GM18909 (cell line): Measurements from ENCODE around the gene HTR6.

ENCODE experiments used
- ATAC-seq: cut with Tn5 transposase; IDR thresholded peaks from one replicate; pipeline ENCODE4 v1.9.1; 2021; ENCODE audit warnings: mild to moderate bottlenecking; ENCODE audit not compliant: unreplicated experiment, poor library complexity

The HTR6 gene

GRCh38 chr1:19655718-19656080, 9.0 kb upstream of the HTR6 start:
- ATAC-seq: no peak

DNA sequence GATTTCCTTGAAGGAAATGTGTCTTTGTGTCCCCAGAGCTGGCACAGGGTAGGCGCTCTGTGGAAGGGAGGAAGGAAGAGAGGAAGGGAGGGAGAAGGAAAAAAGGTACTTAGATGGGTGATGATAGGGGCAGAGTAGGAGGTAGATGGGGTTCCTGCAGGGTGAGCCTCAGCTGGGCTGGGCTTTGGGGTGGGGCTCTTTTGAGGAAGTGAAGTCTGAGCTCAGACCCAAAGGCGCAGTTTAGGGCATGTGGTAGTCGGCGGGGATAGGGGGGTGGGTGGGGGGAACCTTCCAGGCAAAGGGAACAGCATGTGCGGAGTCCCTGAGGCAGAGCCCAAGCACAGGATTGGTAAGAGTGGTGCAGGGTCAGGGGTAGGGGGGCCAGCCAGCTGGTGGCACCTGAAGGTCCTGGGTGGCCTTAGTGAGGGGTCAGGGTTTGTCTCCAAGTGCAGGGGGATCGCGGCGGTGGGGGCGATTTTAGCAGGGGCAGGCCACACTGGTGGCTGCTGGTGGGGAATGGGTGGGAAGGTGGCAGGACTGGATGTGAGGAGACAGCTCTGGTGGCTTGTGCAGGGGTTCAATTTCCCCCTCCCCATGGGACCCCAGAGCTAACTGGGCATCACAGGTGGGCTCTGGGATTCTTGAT, 8.4 kb upstream of the HTR6 start:
- no peak for ATAC-seq

DNA sequence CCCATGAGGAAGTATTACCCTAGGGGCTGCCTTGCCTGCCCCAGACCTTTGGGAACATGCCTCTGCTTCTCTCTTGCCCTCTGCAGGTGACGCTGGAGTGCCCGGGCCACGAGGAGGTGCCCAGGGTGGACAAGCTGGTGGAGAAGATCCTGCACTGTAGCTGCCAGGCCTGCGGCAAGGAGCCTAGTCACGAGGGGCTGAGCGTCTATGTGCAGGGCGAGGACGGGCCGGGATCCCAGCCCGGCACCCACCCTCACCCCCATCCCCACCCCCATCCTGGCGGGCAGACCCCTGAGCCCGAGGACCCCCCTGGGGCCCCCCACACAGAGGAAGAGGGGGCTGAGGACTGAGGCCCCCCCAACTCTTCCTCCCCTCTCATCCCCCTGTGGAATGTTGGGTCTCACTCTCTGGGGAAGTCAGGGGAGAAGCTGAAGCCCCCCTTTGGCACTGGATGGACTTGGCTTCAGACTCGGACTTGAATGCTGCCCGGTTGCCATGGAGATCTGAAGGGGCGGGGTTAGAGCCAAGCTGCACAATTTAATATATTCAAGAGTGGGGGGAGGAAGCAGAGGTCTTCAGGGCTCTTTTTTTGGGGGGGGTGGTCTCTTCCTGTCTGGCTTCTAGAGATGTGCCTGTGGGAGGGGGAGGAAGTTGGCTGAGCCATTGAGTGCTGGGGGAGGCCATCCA, 7.8 kb upstream of the HTR6 start:
- ATAC-seq: no peak

DNA sequence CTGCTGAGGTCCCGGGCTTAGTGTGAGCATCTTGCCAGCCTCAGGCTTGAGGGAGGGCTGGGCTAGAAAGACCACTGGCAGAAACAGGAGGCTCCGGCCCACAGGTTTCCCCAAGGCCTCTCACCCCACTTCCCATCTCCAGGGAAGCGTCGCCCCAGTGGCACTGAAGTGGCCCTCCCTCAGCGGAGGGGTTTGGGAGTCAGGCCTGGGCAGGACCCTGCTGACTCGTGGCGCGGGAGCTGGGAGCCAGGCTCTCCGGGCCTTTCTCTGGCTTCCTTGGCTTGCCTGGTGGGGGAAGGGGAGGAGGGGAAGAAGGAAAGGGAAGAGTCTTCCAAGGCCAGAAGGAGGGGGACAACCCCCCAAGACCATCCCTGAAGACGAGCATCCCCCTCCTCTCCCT, 7.2 kb upstream of the HTR6 start:
- no peak for ATAC-seq

DNA sequence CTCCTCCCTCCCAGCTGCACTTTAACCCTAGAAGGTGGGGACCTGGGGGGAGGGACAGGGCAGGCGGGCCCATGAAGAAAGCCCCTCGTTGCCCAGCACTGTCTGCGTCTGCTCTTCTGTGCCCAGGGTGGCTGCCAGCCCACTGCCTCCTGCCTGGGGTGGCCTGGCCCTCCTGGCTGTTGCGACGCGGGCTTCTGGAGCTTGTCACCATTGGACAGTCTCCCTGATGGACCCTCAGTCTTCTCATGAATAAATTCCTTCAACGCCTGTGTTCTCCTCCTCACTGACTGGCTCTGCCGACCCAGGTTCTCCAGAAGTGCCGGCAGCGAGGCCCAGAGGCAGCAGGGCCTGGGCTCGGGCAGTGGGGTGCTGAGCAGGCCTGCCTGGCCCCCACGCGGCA, 6.5 kb upstream of the HTR6 start:
- ATAC-seq: no peak

DNA sequence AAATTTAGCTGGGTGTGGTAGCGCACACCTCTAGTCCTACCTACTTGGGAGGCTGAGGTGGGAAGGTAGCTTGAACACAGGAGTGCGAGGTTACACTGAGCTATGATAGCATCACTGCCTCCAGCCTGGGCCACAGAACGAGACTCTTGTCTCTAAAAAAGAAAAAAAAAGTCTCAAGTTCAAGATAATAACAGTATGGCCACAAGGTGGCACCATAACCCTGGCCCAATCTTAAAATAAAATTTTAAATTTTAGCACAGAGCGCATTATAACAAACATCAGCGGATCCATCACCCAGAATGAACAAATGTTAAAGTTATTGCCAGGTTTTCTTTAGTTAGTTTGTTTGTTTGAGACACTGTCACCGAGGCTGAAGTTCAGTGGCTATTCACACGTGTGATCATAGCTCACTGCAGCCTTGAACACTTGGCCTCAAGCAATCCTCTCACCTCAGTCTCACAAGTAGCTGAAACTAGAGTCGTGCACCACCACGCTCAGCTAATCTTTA, 2.9 kb upstream of the HTR6 start:
- no peak for ATAC-seq

- ATAC-seq: no peak
These were observed 2.4 kb upstream of the HTR6 start for GRCh38 chr1:19662313-19662712.

GRCh38 chr1:19665186-19665495, 466 bp downstream of the HTR6 start:
- no peak for ATAC-seq

DNA sequence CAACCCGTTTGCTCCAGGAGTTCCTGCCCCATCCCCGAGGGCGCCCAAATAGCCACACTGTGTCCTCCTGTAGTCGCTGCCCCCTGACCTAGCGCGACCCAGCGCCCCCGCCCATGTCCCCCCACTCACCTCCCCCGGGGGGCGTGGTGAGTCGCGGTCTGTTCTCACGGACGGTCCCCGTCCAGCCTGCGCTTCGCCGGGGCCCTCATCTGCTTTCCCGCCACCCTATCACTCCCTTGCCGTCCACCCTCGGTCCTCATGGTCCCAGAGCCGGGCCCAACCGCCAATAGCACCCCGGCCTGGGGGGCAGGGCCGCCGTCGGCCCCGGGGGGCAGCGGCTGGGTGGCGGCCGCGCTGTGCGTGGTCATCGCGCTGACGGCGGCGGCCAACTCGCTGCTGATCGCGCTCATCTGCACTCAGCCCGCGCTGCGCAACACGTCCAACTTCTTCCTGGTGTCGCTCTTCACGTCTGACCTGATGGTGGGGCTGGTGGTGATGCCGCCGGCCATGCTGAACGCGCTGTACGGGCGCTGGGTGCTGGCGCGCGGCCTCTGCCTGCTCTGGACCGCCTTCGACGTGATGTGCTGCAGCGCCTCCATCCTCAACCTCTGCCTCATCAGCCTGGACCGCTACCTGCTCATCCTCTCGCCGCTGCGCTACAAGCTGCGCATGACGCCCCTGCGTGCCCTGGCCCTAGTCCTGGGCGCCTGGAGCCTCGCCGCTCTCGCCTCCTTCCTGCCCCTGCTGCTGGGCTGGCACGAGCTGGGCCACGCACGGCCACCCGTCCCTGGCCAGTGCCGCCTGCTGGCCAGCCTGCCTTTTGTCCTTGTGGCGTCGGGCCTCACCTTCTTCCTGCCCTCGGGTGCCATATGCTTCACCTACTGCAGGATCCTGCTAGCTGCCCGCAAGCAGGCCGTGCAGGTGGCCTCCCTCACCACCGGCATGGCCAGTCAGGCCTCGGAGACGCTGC, 1.1 kb downstream of the HTR6 start:
- ATAC-seq: no peak

- ATAC-seq: no peak
These were observed 4.2 kb downstream of the HTR6 start for GRCh38 chr1:19668888-19669287.

- ATAC-seq: no peak
These were observed 6.1 kb downstream of the HTR6 start for GRCh38 chr1:19670787-19671186.

GRCh38 chr1:19672237-19672636, 7.6 kb downstream of the HTR6 start:
- no peak for ATAC-seq

DNA sequence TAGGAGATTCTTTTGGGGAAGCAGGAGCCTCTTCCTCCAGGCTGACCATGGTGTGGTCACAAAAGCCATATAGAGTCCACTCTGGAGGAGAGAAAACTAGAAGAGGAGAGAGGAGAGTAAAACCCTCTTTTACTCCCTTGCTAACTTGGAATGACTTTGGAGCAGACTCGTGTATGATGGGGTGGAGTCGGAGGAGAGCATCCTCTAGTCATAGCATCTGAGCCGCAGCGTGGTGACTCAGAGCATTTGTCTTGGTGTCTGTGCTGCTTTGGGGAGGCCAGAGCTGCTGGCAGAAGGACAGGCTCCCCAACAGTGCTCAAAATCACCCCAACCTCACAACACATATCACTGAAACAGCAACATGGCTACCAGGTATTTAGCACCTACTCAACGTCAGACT, 11.1 kb downstream of the HTR6 start:
- no peak for ATAC-seq

GRCh38 chr1:19676438-19676922, 11.8 kb downstream of the HTR6 start:
- no peak for ATAC-seq

DNA sequence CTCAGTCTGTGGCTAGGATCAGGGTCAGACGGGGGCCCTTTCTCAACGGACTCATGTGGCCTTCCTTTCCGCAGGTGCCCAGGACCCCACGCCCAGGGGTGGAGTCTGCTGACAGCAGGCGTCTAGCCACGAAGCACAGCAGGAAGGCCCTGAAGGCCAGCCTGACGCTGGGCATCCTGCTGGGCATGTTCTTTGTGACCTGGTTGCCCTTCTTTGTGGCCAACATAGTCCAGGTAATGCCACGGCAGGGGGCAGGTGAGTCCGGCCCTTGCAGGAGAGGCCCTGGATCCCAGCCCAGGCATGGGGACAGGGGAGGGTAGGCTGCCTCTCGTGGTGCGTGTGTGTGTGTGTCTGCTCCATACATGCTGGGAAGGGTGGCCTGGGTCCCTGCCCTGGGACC, 13.8 kb downstream of the HTR6 start:
- ATAC-seq: no peak

DNA sequence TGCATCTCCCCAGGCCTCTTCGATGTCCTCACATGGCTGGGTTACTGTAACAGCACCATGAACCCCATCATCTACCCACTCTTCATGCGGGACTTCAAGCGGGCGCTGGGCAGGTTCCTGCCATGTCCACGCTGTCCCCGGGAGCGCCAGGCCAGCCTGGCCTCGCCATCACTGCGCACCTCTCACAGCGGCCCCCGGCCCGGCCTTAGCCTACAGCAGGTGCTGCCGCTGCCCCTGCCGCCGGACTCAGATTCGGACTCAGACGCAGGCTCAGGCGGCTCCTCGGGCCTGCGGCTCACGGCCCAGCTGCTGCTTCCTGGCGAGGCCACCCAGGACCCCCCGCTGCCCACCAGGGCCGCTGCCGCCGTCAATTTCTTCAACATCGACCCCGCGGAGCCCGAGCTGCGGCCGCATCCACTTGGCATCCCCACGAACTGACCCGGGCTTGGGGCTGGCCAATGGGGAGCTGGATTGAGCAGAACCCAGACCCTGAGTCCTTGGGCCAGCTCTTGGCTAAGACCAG, 14.3 kb downstream of the HTR6 start:
- ATAC-seq: no peak

DNA sequence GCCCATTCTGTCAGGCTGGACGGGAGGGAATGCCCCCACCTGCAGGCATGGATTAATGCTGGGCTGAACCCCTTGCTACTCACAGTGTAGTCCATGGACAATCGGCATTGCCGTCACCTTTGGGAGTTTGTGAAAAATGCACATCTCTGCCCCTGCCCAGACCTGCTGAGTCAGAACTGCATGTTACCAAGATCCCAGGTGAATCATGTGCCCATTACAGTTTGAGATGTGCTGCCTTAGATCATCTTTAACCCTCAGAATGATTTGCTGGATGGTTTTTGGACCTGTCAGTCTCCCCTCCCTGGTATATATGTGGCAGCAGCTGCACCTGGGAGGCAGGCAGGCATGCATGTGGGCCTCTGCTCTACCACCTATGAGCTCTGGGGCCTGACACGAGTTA, 15.0 kb downstream of the HTR6 start:
- ATAC-seq: no peak

DNA sequence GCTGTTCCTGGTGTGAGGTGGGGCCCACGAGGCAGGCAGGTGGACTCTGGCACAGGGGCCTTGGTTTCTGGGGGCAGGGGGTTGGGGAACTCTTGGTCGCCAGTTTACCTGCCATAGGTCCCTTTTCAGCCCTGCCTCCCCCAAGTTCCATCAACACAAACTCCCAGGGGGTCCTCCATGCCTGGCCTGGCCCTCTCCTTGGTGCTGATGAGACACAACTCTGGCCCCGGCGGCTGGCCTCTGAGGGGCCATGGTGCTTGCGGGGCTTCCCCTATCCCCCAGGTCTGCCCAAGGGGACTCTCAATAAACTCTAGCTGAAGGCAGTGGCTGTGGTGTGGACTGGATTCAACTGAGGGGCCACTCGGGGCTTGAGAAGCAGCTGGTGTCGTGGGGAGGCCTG, 16.0 kb downstream of the HTR6 start:
- ATAC-seq: no peak

- no peak for ATAC-seq
These were observed 17.6 kb downstream of the HTR6 start for GRCh38 chr1:19682257-19682656.

- no peak for ATAC-seq
These were observed 18.2 kb downstream of the HTR6 start for GRCh38 chr1:19682901-19683300.

DNA sequence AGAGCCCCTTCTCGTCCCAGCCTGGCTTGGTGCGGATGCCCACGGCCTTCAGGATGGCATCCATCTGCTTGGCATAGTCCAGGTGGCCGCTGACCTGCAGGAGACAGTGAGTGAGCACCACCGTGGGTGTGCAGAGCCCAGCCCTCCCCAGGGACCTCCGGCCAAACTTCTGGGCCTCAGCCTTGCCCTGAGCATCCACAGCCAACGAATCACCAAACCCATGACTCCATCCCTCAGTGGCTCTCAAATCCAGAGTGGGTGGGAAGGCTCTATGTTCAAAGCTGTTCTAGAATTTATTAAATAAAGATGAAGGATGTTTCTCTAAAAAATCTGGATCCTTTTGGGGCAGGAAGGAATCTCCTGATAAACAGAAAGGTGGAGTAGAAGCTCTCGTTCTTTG, 18.7 kb downstream of the HTR6 start:
- ATAC-seq: no peak
